GM18951 (cell line): ENCODE measurements around the gene XAF1.

Experiments
- POLR2A ChIP-seq: IDR thresholded peaks from 4 replicates; pipeline ENCODE4 v1.6.1; 2011; ENCODE audit warnings: mild to moderate bottlenecking; ENCODE audit not compliant: insufficient read length, insufficient read depth; ENCODE audit errors: extremely low read depth
- in situ Hi-C: fragments of 300-500 bp; cut with MboI; formaldehyde crosslinking; loops from one replicate; pipeline ENCODE4 v1.12.0; 2022; ENCODE audit warnings: low sequenced_read_pairs, mixed read lengths, inconsistent platforms; ENCODE audit not compliant: unreplicated experiment

XAF1 gene

GRCh38 chr17:6775871-6776405 lies 20.1 kb downstream of the XAF1 start, which contains the start of gene FBXO39:
FBXO39 (plus strand) TSS chr17:6776215; CDS start chr17:6779869, 3,654 bp downstream.
- in situ Hi-C loops = no loop called here
- peak; percentile 55 for TF ChIP-seq POLR2A

GRCh38 chr17:6779411-6779810 lies 23.6 kb downstream of the XAF1 start:
- no peak for TF ChIP-seq POLR2A

GRCh38 chr17:6780001-6780400 lies 24.2 kb downstream of the XAF1 start:
- TF ChIP-seq POLR2A = no peak
- in situ Hi-C loops = no loop called here

More at GRCh38 chr17:6779411-6779810, 23.6 kb downstream of the XAF1 start:
- in situ Hi-C loops = no loop called here

- in situ Hi-C loops = no loop called here
- no peak for TF ChIP-seq POLR2A
Measured at GRCh38 chr17:6780886-6781285, 25.0 kb downstream of the XAF1 start.

- in situ Hi-C loops = no loop called here
- no peak for TF ChIP-seq POLR2A
Measured at GRCh38 chr17:6782244-6782643, 26.4 kb downstream of the XAF1 start.

- in situ Hi-C loops = no loop called here
- TF ChIP-seq POLR2A = no peak
Measured at GRCh38 chr17:6786618-6787017, 30.8 kb downstream of the XAF1 start.

GRCh38 chr17:6787081-6787693 lies 31.3 kb downstream of the XAF1 start:
- in situ Hi-C loops = no loop called here
- no peak for TF ChIP-seq POLR2A

- in situ Hi-C loops = no loop called here
- TF ChIP-seq POLR2A = no peak
Measured at GRCh38 chr17:6789146-6789545, 33.3 kb downstream of the XAF1 start.

GRCh38 chr17:6793748-6794493 lies 38.1 kb downstream of the XAF1 start:
- TF ChIP-seq POLR2A = no peak
- in situ Hi-C loops = no loop called here

GRCh38 chr17:6796017-6796886 lies 40.4 kb downstream of the XAF1 start:
- no peak for TF ChIP-seq POLR2A

GRCh38 chr17:6796887-6797490 lies 41.1 kb downstream of the XAF1 start:
- TF ChIP-seq POLR2A = no peak
- in situ Hi-C loops = no loop called here

More at GRCh38 chr17:6796017-6796886, 40.4 kb downstream of the XAF1 start:
- in situ Hi-C loops = no loop called here

GRCh38 chr17:6797718-6798351 lies 42.0 kb downstream of the XAF1 start:
- TF ChIP-seq POLR2A = no peak

More at GRCh38 chr17:6797718-6798351, 42.0 kb downstream of the XAF1 start:
- in situ Hi-C loops = no loop called here
